Type B pancreatic cell (in vitro differentiated cells): Measurements from ENCODE around the gene LCOR. TPM values are rescaled to one million over a fixed set of nuclear protein-coding genes. Genes with fewer than 3 reads are reported as not detected.

ENCODE experiments used
- DNase-seq: peaks from one replicate; pipeline ENCODE4 v3.0.0; 2021; ENCODE audit warnings: mixed read lengths; ENCODE audit not compliant: unreplicated experiment; ENCODE audit errors: extremely low spot score
- H3K27ac Mint-ChIP-seq: 2 replicates; pipeline ENCODE4 v1.8.0; 2021; ENCODE audit warnings: mild to moderate bottlenecking, mixed read lengths
- H3K27me3 Mint-ChIP-seq: 2 replicates; pipeline ENCODE4 v1.8.0; 2021; ENCODE audit warnings: mixed read lengths
- H3K36me3 Mint-ChIP-seq: 2 replicates; pipeline ENCODE4 v1.8.0; 2021; ENCODE audit warnings: mixed read lengths
- H3K4me1 Mint-ChIP-seq: one replicate; pipeline ENCODE4 v1.8.0; 2021; ENCODE audit warnings: mixed read lengths; ENCODE audit not compliant: unreplicated experiment
- H3K4me3 Mint-ChIP-seq: 2 replicates; pipeline ENCODE4 v1.8.0; 2021; ENCODE audit warnings: mild to moderate bottlenecking, mixed read lengths
- H3K9me3 Mint-ChIP-seq: 2 replicates; pipeline ENCODE4 v1.8.0; 2021; ENCODE audit warnings: mixed read lengths
- CTCF ChIP-seq: fragments of 200-600 bp; sonication (generic); conservative IDR thresholded peaks from 2 replicates; pipeline ENCODE4 v1.5.0; 2021; ENCODE audit warnings: antibody characterized with exemption, mild to moderate bottlenecking
- total RNA-seq: library from RNA; stranded (reverse); gene quantifications from 2 replicates; pipeline ENCODE4 v1.2.1, GENCODE V29; 2021; ENCODE audit warnings: low replicate concordance

Gene LCOR
- total RNA-seq, 1 donor from 2014 or later: 55.1 TPM

- no peak for TF ChIP-seq CTCF
- Mint-ChIP-seq H3K4me3 (no peak overlapping the region), H3K27me3 (no peaks in the 10 kb centered on the region), H3K9me3 (no peaks in the 10 kb centered on the region), H3K27ac (no peak overlapping the region), H3K36me3 (peaks cover 18% of the 10 kb centered on the region), H3K4me1 (peaks cover 11% of the 10 kb centered on the region)
- no peak for DNase-seq
These were observed 18.7 kb downstream of the LCOR start for GRCh38 chr10:96850825-96851224.

GRCh38 chr10:96851281-96851680 is 19.2 kb downstream of the LCOR start:
- DNase-seq: no peak
- Mint-ChIP-seq H3K36me3 (peaks cover 18% of the 10 kb centered on the region), H3K4me1 (peaks cover 11% of the 10 kb centered on the region), H3K27ac (no peak overlapping the region), H3K9me3 (no peaks in the 10 kb centered on the region), H3K4me3 (no peak overlapping the region), H3K27me3 (no peaks in the 10 kb centered on the region)
- no peak for TF ChIP-seq CTCF

- Mint-ChIP-seq H3K9me3 (no peaks in the 10 kb centered on the region), H3K27me3 (no peaks in the 10 kb centered on the region)
These were observed 24.2 kb downstream of the LCOR start for GRCh38 chr10:96856317-96856716.

GRCh38 chr10:96857301-96858012 is 25.4 kb downstream of the LCOR start:
- Mint-ChIP-seq H3K9me3 (no peaks in the 10 kb centered on the region), H3K4me3 (no peak overlapping the region), H3K27ac (no peak overlapping the region), H3K4me1 (peaks cover 26% of the 10 kb centered on the region), H3K27me3 (no peaks in the 10 kb centered on the region), H3K36me3 (peaks cover 15% of the 10 kb centered on the region)
- TF ChIP-seq CTCF: no peak
- no peak for DNase-seq

More at GRCh38 chr10:96856317-96856716, 24.2 kb downstream of the LCOR start:
- Mint-ChIP-seq H3K27ac (peak overlapping the region; percentile 43), H3K36me3 (peaks cover 17% of the 10 kb centered on the region), H3K4me1 (peaks cover 27% of the 10 kb centered on the region), H3K4me3 (no peak overlapping the region)
- TF ChIP-seq CTCF: no peak
- no peak for DNase-seq

- H3K4me3 Mint-ChIP-seq: no peak overlapping the region
- no peaks in the 10 kb centered on the region for H3K27me3 Mint-ChIP-seq
- H3K36me3 Mint-ChIP-seq: peaks cover 15% of the 10 kb centered on the region
- H3K9me3 Mint-ChIP-seq: no peaks in the 10 kb centered on the region
- TF ChIP-seq CTCF: no peak
- DNase-seq: no peak
- no peak overlapping the region for H3K27ac Mint-ChIP-seq
- peaks cover 26% of the 10 kb centered on the region for H3K4me1 Mint-ChIP-seq
These were observed 26.1 kb downstream of the LCOR start for GRCh38 chr10:96858038-96858705.
